Mesothelial cell of epicardium (in vitro differentiated cells): ENCODE data around the gene WDR86. TPM values are rescaled to one million over a fixed set of nuclear protein-coding genes. Genes with fewer than 3 reads are reported as not detected.

Experiments
- DNase-seq, 2 experiments: peaks; one replicate each; pipeline ENCODE4 v3.0.0; 2021; ENCODE audit warnings: low spot score in 2 of 2; ENCODE audit not compliant: unreplicated experiment in 2 of 2
- H3K27ac Mint-ChIP-seq: 2 replicates; pipeline ENCODE4 v1.8.0; 2021; ENCODE audit warnings: mixed read lengths
- H3K27me3 Mint-ChIP-seq: 2 replicates; pipeline ENCODE4 v1.8.0; 2021; ENCODE audit warnings: low read depth, mixed read lengths
- H3K36me3 Mint-ChIP-seq: 2 replicates; pipeline ENCODE4 v1.8.0; 2021; ENCODE audit warnings: mixed read lengths
- H3K4me1 Mint-ChIP-seq: 2 replicates; pipeline ENCODE4 v1.8.0; 2021; ENCODE audit warnings: mixed read lengths
- H3K4me3 Mint-ChIP-seq: 2 replicates; pipeline ENCODE4 v1.8.0; 2021; ENCODE audit warnings: mild to moderate bottlenecking, moderate library complexity, mixed read lengths
- H3K9me3 Mint-ChIP-seq: 2 replicates; pipeline ENCODE4 v1.8.0; 2021; ENCODE audit warnings: mixed read lengths
- total RNA-seq: library from RNA; stranded (reverse); gene quantifications from 3 replicates; pipeline ENCODE4 v1.2.1, GENCODE V29; 2021
- TF ChIP-seq, protein P1 (sequence below): fragments of 200-600 bp; sonication (generic); IDR thresholded peaks from one replicate; pipeline ENCODE4 v1.5.0; 2021; ENCODE audit warnings: antibody characterized with exemption; ENCODE audit not compliant: unreplicated experiment

The WDR86 gene
- total RNA-seq, 1 donor from 2014 or later = 274 TPM

DNA sequence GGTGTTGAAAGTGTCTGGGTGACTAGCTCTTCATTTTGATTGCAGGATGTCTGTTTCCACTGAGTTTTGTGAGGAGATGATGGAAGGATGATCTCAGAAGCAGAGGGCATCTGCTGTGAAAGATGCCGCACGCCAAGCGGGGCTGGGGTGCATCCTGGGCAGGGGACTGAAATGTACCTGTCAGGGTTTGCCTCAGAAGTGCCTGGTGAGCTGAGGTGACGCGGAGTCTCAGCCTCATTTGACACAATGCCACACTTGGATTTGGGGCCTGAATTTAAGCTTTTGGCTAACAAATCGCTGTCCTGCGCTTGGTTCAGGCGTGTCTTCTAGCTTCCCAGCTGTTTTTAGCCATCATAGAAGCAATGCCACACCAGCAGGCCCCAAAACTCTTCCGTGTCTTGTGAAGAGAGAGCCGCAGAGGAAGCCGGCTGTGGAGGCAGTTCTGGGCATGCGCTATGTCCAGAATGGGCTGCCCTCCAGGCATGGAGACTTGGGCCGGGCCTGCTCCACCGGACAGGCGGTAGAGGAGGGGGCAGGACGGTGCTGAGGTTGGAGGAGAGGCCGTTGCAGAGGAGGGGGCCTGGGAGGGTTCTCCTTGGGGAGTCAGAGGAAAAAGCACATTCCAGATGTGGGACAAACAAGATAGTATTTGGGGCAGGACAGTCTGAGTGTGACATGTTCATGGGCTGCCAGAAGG, 31.2 kb downstream of the WDR86 start:
- Mint-ChIP-seq H3K9me3 (no peaks in the 10 kb centered on the region), H3K36me3 (peaks cover 41% of the 10 kb centered on the region), H3K4me3 (no peak overlapping the region), H3K27ac (peak overlapping the region; percentile 55), H3K4me1 (no peaks in the 10 kb centered on the region), H3K27me3 (no peaks in the 10 kb centered on the region)
- TF ChIP-seq, protein P1, sequence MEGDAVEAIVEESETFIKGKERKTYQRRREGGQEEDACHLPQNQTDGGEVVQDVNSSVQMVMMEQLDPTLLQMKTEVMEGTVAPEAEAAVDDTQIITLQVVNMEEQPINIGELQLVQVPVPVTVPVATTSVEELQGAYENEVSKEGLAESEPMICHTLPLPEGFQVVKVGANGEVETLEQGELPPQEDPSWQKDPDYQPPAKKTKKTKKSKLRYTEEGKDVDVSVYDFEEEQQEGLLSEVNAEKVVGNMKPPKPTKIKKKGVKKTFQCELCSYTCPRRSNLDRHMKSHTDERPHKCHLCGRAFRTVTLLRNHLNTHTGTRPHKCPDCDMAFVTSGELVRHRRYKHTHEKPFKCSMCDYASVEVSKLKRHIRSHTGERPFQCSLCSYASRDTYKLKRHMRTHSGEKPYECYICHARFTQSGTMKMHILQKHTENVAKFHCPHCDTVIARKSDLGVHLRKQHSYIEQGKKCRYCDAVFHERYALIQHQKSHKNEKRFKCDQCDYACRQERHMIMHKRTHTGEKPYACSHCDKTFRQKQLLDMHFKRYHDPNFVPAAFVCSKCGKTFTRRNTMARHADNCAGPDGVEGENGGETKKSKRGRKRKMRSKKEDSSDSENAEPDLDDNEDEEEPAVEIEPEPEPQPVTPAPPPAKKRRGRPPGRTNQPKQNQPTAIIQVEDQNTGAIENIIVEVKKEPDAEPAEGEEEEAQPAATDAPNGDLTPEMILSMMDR = no peak
- DNase-seq = no peak

DNA sequence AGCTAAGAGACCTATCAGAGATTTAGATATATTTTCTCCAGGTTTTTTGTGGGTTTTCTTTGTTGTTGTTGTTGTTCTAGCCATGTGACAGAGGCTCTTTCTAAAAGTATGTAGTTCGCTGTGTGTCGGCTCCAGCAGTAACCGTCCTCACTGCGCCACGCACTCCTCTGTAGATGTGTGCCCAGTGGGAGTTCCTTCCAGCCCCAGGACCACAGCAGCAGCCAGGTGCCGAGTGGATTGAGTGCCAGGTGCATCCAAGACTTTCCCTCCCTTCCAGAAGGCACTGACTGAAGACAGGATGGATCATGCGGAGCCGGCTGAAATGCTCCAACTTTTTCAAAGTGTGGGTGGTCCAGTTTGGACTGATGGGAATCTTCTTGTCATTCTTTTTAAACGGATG, 31.8 kb downstream of the WDR86 start:
- no peaks in the 10 kb centered on the region for H3K27me3 Mint-ChIP-seq
- no peaks in the 10 kb centered on the region for H3K4me1 Mint-ChIP-seq
- H3K4me3 Mint-ChIP-seq = no peak overlapping the region
- no peaks in the 10 kb centered on the region for H3K9me3 Mint-ChIP-seq
- DNase-seq = no peak
- TF ChIP-seq, protein P1 = no peak
- peaks cover 41% of the 10 kb centered on the region for H3K36me3 Mint-ChIP-seq
- no peak overlapping the region for H3K27ac Mint-ChIP-seq

DNA sequence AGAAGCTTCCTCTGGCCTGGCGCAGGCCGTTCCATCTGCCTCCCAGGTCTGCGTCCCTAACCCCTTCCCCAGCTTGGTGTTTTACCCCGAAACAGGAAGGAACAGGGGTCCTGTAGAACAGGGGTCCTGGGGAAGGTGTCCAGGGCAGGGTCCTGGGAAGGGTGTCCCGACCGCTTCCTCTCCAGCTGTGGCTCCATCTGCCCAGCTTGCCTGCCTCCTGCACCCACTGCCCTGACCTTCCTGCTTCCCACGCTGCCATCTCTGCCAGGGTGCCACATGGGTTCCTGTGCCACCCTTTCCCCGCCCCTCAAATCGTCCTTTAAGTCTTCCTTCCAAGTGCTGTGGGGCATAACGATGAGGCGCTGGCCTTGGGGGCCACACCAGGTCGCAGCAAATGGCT, 32.4 kb downstream of the WDR86 start:
- DNase-seq = no peak
- H3K36me3 Mint-ChIP-seq = peaks cover 39% of the 10 kb centered on the region
- H3K27ac Mint-ChIP-seq = no peak overlapping the region
- no peaks in the 10 kb centered on the region for H3K9me3 Mint-ChIP-seq
- H3K4me3 Mint-ChIP-seq = no peak overlapping the region
- no peaks in the 10 kb centered on the region for H3K27me3 Mint-ChIP-seq
- TF ChIP-seq, protein P1 = no peak
- H3K4me1 Mint-ChIP-seq = no peaks in the 10 kb centered on the region

DNA sequence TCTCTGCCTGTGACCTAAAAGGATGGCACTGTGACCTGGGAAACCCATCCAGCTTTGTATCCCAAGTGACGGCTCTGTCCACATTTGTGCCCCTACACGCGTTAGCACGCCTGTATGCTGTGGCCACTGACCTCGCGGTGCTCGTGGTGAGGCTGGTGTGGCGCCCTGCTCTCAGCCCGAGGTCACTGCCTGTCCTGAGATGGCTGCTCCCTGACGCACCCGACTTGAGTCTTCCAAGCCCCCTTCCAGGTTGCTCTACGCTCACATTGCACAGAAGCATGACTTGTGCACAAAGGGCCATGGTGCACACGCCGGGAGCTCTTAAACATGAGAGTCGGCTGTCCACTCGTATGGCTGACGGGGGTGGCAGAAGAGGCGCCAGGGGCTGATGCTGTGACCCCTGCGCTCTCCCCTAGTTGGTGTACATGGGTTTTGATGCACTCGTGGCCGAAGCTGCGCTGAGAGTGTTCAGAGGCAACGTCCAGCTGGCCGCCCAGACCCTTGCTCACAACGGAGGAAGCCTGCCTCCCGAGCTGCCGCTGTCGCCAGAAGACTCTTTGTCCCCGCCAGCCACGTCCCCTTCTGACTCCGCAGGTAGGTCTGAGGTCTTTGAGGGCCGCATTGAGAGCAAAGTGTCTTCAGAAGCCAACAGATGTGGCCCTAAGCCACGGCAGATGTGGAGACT, 33.5 kb downstream of the WDR86 start:
- peaks cover 36% of the 10 kb centered on the region for H3K36me3 Mint-ChIP-seq
- H3K4me1 Mint-ChIP-seq = no peaks in the 10 kb centered on the region
- no peak overlapping the region for H3K4me3 Mint-ChIP-seq
- DNase-seq = no peak
- H3K9me3 Mint-ChIP-seq = no peaks in the 10 kb centered on the region
- no peak overlapping the region for H3K27ac Mint-ChIP-seq
- no peaks in the 10 kb centered on the region for H3K27me3 Mint-ChIP-seq
- TF ChIP-seq, protein P1 = no peak

DNA sequence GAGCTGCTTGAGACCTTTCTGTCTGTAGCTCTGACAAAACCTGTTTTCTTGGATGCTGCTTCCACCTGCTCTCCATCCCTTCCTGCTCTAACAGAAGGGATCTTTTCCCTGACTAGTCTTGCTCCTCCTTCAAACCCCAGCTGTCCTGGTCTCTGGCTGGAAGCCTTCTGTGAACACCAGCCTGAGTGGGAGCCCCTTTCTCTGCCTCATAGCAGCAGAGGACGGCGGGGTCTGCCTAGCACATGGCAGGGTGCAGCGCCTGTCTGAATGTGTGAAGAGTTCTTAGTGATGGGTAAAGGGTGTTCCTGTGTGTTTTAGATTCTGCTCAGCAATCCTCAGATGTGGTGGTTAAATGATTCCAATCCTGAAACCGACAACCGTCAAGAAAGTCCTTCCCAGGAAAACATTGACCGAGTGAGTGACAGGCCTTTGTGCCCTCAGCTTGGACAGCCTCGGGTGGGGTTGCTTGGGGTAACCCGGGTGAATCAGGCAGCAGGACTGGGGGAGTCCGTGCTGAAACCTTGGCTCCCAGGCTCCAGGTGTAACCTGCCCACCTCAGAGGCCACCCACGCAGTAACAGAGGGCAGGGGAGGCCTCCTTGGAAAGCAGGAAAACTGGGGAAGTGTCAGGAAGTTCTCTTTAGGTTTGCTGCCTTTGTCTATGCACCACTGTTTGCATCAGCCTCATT, 34.2 kb downstream of the WDR86 start:
- peaks cover 37% of the 10 kb centered on the region for H3K36me3 Mint-ChIP-seq
- H3K27ac Mint-ChIP-seq = peak overlapping the region; percentile 64
- H3K4me3 Mint-ChIP-seq = no peak overlapping the region
- no peaks in the 10 kb centered on the region for H3K9me3 Mint-ChIP-seq
- TF ChIP-seq, protein P1 = no peak
- H3K27me3 Mint-ChIP-seq = no peaks in the 10 kb centered on the region
- H3K4me1 Mint-ChIP-seq = no peaks in the 10 kb centered on the region
- DNase-seq = no peak
